Heart left ventricle (tissue), 16 donors: ENCODE measurements around the gene ECEL1. TPM values are rescaled to one million over a fixed set of nuclear protein-coding genes. Genes with fewer than 3 reads are reported as not detected.
A peak's percentile ranks its signal among the peaks of the same experiment; 100 is the strongest.
"Not testable (repeated sequence)": the region's sequence is repeated elsewhere in the genome, so short reads cannot be mapped to it uniquely, and the experiment has no call there.

ENCODE experiments used
- ATAC-seq, 4 donors: fragments of 200-7000 bp; cut with Tn5 transposase; one replicate each; pipeline ENCODE4 v1.9.1; 2020 to 2022; ENCODE audit warnings: moderate library complexity in 4 of 4, mild to moderate bottlenecking in 3 of 4, moderate number of reproducible peaks in 1 of 4
- DNase-seq, 5 donors: peaks; one replicate each; pipeline ENCODE4 v3.0.0-alpha.2; 2020
- H3K27ac ChIP-seq, 12 donors: fragments of 200-600 bp; sonication (generic) in 4 of 12; one replicate each; pipeline versions ENCODE4 v1.5.0 to v1.8.0; 2016 to 2022; ENCODE audit warnings: mild to moderate bottlenecking in 2 of 12
- H3K27me3 ChIP-seq, 9 donors: fragments of 200-600 bp; sonication (generic) in 2 of 9; one replicate each; pipeline versions ENCODE4 v1.5.1 to v1.8.0; 2016 to 2022; ENCODE audit warnings: mild to moderate bottlenecking in 3 of 9
- H3K36me3 ChIP-seq, 9 donors: fragments of 200-600 bp; sonication (generic) in 2 of 9; one replicate each; pipeline versions ENCODE4 v1.5.0 to v1.8.0; 2018 to 2022; ENCODE audit warnings: mild to moderate bottlenecking in 2 of 9
- H3K4me1 ChIP-seq, 12 donors: fragments of 200-600 bp; sonication (generic) in 4 of 12; one replicate each; pipeline versions ENCODE4 v1.5.0 to v1.8.0; 2016 to 2022; ENCODE audit warnings: mild to moderate bottlenecking in 3 of 12
- H3K4me3 ChIP-seq, 12 donors: fragments of 200-600 bp; sonication (generic) in 4 of 12; one replicate each; pipeline versions ENCODE4 v1.5.0 to v1.8.0; 2017 to 2022; ENCODE audit warnings: mild to moderate bottlenecking in 9 of 12, moderate library complexity in 4 of 12
- H3K9me3 ChIP-seq, 12 donors: fragments of 200-600 bp; sonication (generic) in 4 of 12; one replicate each; pipeline versions ENCODE4 v1.5.0 to v1.8.0; 2016 to 2022; ENCODE audit warnings: mild to moderate bottlenecking in 1 of 12
- POLR2A ChIP-seq, 2 donors: fragments of 450-650 bp; IDR thresholded peaks; one replicate each; pipeline ENCODE4 v1.6.1; 2017; ENCODE audit warnings: antibody characterized with exemption in 2 of 2, mild to moderate bottlenecking in 2 of 2, moderate library complexity in 2 of 2
- WGBS, 4 donors: extraction: QIAGEN DNeasy Blood & Tissue Kit in 2 of 4; methylation state at CpG; one replicate each; pipeline versions ENCODE4 v1.1.5 to v1.1.7; 2013 to 2018; 5-methylcytosine and 5-hydroxymethylcytosine counted together
- intact Hi-C, 10 donors: fragments of 100-400 bp; cut with DNase I; formaldehyde crosslinking; loops; one replicate each; pipeline versions ENCODE4 v1.11.1 to v1.14.2; 2022
- polyA plus RNA-seq, 2 donors: library from polyadenylated mRNA; stranded (reverse); fragments of 200-250 nt; gene quantifications; one replicate each; pipeline ENCODE4 v1.2.3, GENCODE V29; 2013
- total RNA-seq, 9 donors: library from RNA; depleted of rRNA in 2 of 9; stranded (reverse); fragments of >200 nt in 2 of 9; fragmentation: NEBNext Ultra II Directional in 3 of 9; extraction: Animal tissue kit (Norgen Biotek cat#: 25700) in 3 of 9; gene quantifications; one replicate each; pipeline versions ENCODE4 v1.1.0 to v1.2.4, GENCODE V29; 2016 to 2023
- TF ChIP-seq, protein P1 (sequence below), 12 donors: fragments of 200-600 bp; sonication (generic) in 4 of 12; IDR thresholded peaks; one replicate each; pipeline versions ENCODE4 v1.5.0 to v1.8.0; 2018 to 2022; ENCODE audit warnings: antibody characterized with exemption in 12 of 12, mild to moderate bottlenecking in 5 of 12
- donor health status: ischemic (EF 13 %, LVEDD 7.1; RV severe dilation, severe dysfunction).
- donor health status: healthy with polysubstance abuse.
- donor health status: DM: no; HTN: yes; CAD: no.
- donor health status: DM: no; HTN: no; CAD: no.
- donor health status: ischemic (EF 25% LVEDD 6.9; RV normal size, moderate dysfunction).
- donor health status: ischemic (EF 25% LVEDD 5.7; RV mildly dilated, moderate dysfunction).
- donor health status: healthy.
- donor health status: DM: yes; HTN: yes; CAD: no.
- donor health status: ischemic (EF 35%, LVEDD 5.7; RV mildly dilated, moderate dysfunction).
- donor health status: nonischemic (EF 11% LVEDD 7.7; RV severe dilation, severe dysfunction).
- donor health status: DM: yes; HTN: yes; CAD: no.
- donor health status: PGD.
- donor health status: ischemic (EF 29% LVEDD 5.4; RV normal size, mild dysfunction).
- donor health status: nonischemic (EF 23%, LVEDD 6.1; RV moderate dilation, normal function).

Gene ECEL1
- total and polyA plus RNA-seq, 11 donors, result 0.20 to 1.4 (median 0.32) TPM; not detected in 3

DNA sequence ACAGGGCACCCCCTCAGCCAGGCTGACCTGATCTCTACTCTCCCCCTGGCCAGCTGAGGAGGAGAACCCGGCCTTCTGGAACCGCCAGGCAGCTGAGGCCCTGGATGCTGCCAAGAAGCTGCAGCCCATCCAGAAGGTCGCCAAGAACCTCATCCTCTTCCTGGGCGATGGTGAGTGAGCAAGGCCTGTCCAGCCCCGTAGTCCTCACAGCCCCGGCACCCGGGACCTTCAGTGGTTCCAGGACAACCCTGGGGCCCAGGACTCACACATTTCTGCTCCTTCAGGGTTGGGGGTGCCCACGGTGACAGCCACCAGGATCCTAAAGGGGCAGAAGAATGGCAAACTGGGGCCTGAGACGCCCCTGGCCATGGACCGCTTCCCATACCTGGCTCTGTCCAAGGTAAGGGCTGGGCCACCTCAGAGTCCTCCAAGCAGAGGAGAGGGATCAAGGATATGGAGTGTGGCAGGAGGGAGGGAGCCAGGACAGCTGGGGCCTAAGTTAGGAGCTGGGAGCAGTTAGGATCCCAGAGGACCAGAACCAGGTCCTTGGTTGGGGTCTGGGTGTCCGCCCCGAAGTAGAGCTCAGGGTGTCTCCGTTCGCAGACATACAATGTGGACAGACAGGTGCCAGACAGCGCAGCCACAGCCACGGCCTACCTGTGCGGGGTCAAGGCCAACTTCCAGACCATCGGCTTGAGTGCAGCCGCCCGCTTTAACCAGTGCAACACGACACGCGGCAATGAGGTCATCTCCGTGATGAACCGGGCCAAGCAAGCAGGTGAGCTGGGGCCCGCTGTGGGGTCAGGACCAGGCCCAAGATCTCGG is 31.1 kb downstream of the ECEL1 start:
- DNase-seq (no peak), ATAC-seq (no peak)
- no peak overlapping the region for H3K4me3 ChIP-seq
- TF ChIP-seq, protein P1, sequence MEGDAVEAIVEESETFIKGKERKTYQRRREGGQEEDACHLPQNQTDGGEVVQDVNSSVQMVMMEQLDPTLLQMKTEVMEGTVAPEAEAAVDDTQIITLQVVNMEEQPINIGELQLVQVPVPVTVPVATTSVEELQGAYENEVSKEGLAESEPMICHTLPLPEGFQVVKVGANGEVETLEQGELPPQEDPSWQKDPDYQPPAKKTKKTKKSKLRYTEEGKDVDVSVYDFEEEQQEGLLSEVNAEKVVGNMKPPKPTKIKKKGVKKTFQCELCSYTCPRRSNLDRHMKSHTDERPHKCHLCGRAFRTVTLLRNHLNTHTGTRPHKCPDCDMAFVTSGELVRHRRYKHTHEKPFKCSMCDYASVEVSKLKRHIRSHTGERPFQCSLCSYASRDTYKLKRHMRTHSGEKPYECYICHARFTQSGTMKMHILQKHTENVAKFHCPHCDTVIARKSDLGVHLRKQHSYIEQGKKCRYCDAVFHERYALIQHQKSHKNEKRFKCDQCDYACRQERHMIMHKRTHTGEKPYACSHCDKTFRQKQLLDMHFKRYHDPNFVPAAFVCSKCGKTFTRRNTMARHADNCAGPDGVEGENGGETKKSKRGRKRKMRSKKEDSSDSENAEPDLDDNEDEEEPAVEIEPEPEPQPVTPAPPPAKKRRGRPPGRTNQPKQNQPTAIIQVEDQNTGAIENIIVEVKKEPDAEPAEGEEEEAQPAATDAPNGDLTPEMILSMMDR (IDR thresholded peaks at IDR 0.05), result no peak
- no peak for TF ChIP-seq POLR2A (IDR thresholded peaks at IDR 0.05)
- H3K4me1 ChIP-seq, result no peaks in the 10 kb centered on the region
- intact Hi-C loops, result no loop called here
- H3K27ac ChIP-seq, result no peak overlapping the region
- 90 to 97% (median 93%) methylated on average over 17 to 27 of the region's 27 CpGs for WGBS, 4 donors
- peaks cover 0 to 36% (median 15%) of the 10 kb centered on the region in 9 donors for H3K27me3 ChIP-seq
- no peaks in the 10 kb centered on the region for H3K9me3 ChIP-seq
- no peaks in the 10 kb centered on the region for H3K36me3 ChIP-seq

DNA sequence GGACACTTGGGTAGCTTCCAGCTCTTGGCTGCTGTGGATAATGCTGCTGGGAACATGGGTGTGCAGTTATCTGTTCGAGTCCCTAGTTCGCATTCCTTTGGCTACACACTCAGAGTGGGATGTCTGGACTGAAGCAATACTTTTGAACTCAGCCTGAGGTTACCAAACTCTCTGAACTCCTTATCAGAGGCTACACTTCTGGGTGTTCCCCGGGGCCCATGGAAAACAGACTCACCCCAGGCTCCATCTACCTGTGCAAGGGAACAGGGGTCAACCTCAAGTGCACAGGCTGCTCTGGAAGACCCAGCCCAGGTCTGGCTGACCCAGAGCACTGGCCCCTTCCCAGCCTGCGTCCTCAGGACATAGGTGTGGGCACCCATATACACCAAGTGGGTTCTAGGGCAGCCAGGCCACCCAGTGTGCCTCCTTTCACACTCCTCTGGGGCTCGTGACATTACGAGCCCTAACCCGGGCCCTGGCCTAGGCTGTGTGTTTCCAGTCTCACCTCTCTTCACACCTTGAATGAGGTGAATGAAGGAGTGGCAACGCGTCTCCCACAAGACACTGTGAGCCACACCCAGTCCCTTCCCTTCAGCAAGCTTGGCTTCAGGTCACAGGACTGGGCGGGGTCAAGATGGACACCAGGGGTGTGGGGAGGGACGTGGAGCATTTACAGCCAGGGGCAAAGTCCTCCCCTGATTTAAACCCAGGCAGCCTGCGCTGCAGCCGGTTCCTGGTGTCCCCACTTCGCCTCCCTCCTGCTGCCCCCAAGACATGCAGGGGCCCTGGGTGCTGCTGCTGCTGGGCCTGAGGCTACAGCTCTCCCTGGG is 32.0 kb downstream of the ECEL1 start, which contains the start of gene ALPI:
ALPI (plus strand) TSS at position 728 of the 830 bp plus-strand sequence; CDS start at position 775, 47 bp downstream.
- H3K27me3 ChIP-seq, result peaks cover 0 to 28% (median 15%) of the 10 kb centered on the region in 9 donors
- H3K9me3 ChIP-seq, result no peaks in the 10 kb centered on the region
- 76 to 81% (median 79%) methylated on average over 11 to 14 of the region's 14 CpGs for WGBS, 4 donors
- no peak within 1 kb of the TSS for H3K4me3 ChIP-seq
- no peaks in the 10 kb centered on the region for H3K36me3 ChIP-seq
- intact Hi-C loops, result no loop called here
- ATAC-seq, result no peak
- H3K27ac ChIP-seq, result no peak within 1 kb of the TSS
- DNase-seq, result peak in 1 of 5 donors; percentile 6
- H3K4me1 ChIP-seq, result no peaks in the 10 kb centered on the region
- TF ChIP-seq POLR2A (IDR thresholded peaks at IDR 0.05), result no peak
- TF ChIP-seq, protein P1 (IDR thresholded peaks at IDR 0.05), result no peak

DNA sequence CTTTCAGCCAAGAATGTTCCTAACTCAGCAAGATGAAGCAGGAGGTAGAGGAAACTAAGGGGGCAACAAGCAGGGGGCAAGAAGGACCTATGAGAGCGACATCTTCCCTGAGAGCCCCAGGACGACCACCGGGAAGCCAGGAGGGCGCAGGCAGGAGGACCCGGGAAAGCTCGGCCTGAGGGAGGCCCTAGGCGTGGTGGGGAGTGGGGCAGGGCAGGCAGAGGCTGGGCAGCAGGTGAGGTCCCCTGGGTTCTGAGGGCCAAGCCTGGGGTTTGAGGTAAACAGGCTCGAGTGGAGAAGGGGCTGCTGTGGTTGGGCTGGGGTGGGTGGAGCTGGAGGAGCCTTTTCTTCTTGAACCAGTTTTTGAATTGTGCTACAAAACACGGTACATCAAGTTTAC is 33.0 kb downstream of the ECEL1 start:
- no peak for DNase-seq
- intact Hi-C loops, result loop anchor here in 2 of 10 donors (5.0 kb wide), 1 partner anchor 68 kb away; the partner anchor contains the start of gene PRSS56 (in 2 of the 2)
- H3K27ac ChIP-seq, result no peak overlapping the region
- H3K4me3 ChIP-seq, result no peak overlapping the region
- TF ChIP-seq, protein P1 (IDR thresholded peaks at IDR 0.05), result no peak
- TF ChIP-seq POLR2A (IDR thresholded peaks at IDR 0.05), result no peak
- H3K9me3 ChIP-seq, result no peaks in the 10 kb centered on the region
- ATAC-seq, result no peak
- H3K4me1 ChIP-seq, result no peaks in the 10 kb centered on the region
- no peaks in the 10 kb centered on the region for H3K36me3 ChIP-seq
- H3K27me3 ChIP-seq, result peaks cover 0 to 26% (median 15%) of the 10 kb centered on the region in 9 donors
- WGBS, 4 donors, result 74 to 85% (median 81%) methylated on average over 9 of the region's 9 CpGs

DNA sequence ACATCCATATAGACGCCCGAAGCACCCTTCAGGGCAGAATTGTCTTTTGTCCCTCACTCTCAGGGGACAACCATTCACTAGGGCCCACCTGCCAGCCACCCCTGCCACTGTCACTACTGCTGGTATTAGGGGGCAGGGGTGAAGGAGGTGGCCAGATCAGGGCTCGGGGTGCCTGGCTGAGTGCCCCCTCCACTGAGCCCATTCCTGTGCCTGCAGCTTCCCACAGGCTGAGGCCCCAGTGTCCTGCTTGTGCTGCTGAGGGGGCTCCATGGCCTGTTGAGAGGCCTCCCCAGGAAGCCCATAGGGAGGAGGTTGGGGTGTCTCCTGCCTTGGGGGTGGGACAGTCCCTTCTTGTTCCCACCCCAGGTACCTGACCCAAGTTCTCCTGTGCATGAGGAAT is 36.0 kb downstream of the ECEL1 start:
- not testable (repeated sequence) for H3K9me3 ChIP-seq, H3K36me3 ChIP-seq, H3K27me3 ChIP-seq, DNase-seq, ATAC-seq, H3K27ac ChIP-seq, H3K4me1 ChIP-seq, H3K4me3 ChIP-seq
- intact Hi-C loops, result loop anchor here in 2 of 10 donors (5.0 kb wide), 1 partner anchor 71 kb away; the partner anchor contains the start of gene PRSS56 (in 2 of the 2)
- WGBS, 4 donors, result 78 to 92% (median 87%) methylated on average over 3 of the region's 3 CpGs
